Frontal cortex (tissue), 4 donors: Measurements from ENCODE around the gene RANBP17. TPM values are rescaled to one million over a fixed set of nuclear protein-coding genes. Genes with fewer than 3 reads are reported as not detected.
A peak's percentile ranks its signal among the peaks of the same experiment; 100 is the strongest.

ENCODE experiments used
- DNase-seq, 2 donors: peaks; one replicate each; pipeline ENCODE4 v3.0.0; 2012; ENCODE audit warnings: low spot score in 2 of 2
- FAIRE-seq: peaks from 2 replicates; lab custom pipeline; 2012; peaks lifted over from hg19 to GRCh38; lab: Jason Lieb, UNC
- small RNA-seq: library from RNA; depleted of rRNA; stranded (forward); fragments of <200 nt; gene quantifications from one replicate; pipeline ENCODE3, GENCODE V24; 2014
- total RNA-seq: library from RNA; depleted of rRNA; stranded (reverse); fragments of >200 nt; gene quantifications from one replicate; pipeline ENCODE4 v1.2.3, GENCODE V29; 2014
- donor health status: control.
- donor health status: control.
- donor health status: control.

Gene RANBP17
- total RNA-seq, 1 donor from 2014 or later = 190 TPM

- DNase-seq (no peak), FAIRE-seq (no peak)
Observed at GRCh38 chr5:171335616-171336015, 473.8 kb downstream of the RANBP17 start.

GRCh38 chr5:171336521-171337209 is 474.8 kb downstream of the RANBP17 start:
- no peak for FAIRE-seq
- DNase-seq = peak in 1 of 2 donors; percentile 24

DNA sequence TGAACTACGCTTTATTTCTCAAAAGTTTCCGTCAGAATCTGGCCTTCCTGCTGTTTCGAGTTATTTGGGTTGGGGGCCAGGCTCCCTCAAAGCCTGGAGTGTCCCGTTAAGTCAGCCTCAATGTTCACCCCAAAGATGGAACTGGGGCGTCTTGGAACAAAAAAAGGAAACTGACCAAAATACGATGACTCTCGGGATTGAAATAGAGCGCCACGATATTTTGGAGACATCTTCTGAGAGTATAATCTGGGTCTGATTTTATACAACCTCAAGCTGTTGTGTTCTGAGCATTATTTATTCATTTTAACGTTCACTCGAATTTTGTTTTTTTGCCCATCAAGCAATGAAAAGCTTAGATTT is 475.4 kb downstream of the RANBP17 start:
- FAIRE-seq (no peak), DNase-seq (no peak)

GRCh38 chr5:171340042-171340441 is 478.2 kb downstream of the RANBP17 start:
- no peak for FAIRE-seq
- no peak for DNase-seq

- no peak for FAIRE-seq
Observed at GRCh38 chr5:171340491-171340890, 478.7 kb downstream of the RANBP17 start.

GRCh38 chr5:171342362-171343111 is 480.7 kb downstream of the RANBP17 start:
- peak in 1 of 2 donors; percentile 44 for DNase-seq
- no peak for FAIRE-seq

More at GRCh38 chr5:171340491-171340890, 478.7 kb downstream of the RANBP17 start:
- no peak for DNase-seq

GRCh38 chr5:171344936-171345608 is 483.3 kb downstream of the RANBP17 start:
- DNase-seq = no peak
- no peak for FAIRE-seq

Small RNA genes within 50 kb of the gene (small RNA-seq; reads per million reads assigned to genes)
- gene AC091980.1 = not detected

Other genes starting within 250 kb of the RANBP17 start
- not detected for gene GABRP, start 78.3 kb upstream of the RANBP17 start, total RNA-seq